ENCODE results near the gene BLVRB. TPM values are rescaled to one million over a fixed set of nuclear protein-coding genes. Genes with fewer than 3 reads are reported as not detected.
"Not testable (repeated sequence)": the region's sequence is repeated elsewhere in the genome, so short reads cannot be mapped to it uniquely, and the experiment has no call there.

Gene BLVRB
- total RNA-seq, 1 donor from 2014 or later = 127 TPM

DNA sequence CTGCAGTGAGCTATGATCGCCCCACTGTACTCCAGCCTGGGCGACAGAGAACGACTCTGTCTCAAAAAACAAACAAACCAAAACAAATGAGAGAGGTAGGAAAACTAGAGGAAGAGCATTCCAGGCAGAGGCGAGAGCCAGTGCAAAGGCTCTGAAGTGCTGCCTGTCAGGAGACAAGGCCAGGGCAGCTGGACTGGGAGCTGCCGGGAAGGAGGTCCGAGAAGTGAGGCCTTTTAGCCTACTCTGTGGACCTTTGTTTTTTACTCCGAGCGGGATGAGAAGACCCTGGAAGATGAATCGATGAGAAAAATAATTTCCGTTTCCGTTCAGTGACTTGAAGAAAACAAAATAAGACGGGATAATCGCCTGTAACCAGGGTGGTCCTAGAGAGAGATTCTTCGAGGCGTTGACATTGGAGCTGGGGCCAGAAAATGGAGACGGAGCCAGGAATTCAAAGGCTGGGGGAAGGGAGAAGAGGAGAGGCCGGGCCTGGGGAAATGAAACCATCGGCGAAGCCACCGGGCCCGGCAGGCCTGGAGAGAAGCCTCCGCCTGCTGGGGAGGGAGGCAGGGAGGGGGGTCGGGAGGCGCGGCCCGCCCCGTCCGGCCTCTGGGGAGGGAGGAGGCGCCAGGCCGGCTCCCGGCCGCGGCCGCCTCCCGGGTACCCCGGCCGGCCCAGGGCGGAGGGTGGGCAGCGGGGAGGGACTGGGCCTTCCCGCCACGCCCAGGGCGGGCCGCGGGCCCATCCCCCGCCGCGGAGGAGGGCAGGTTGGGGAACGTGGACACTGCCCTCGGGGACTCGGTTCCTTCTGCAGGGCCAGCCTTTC, 31.9 kb downstream of the BLVRB start:
- peak; percentile 98 for ATAC-seq
- intact Hi-C loops (cut with DNase I) = no loop called here
- DNase-seq (ENCODE audit: missing footprints) = peak; percentile 91

DNA sequence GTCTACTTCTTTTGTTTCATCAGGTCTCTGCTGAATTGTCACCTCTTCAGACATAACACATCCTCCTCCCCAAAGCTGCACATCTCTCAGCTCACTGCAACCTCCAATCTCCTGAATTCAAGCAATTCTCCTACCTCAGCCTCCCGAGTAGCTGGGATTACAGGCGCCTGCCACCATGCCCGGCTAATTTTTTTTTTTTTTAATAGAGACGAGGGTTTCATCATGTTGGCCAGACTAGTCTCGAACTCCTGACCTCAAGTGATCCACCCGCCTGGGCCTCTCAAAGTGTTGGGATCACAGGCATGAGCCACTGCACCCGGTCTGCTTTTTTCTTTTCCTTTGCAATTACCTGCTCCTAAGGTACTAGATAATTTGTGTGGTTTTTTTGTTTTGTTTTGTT, 32.8 kb downstream of the BLVRB start:
- intact Hi-C loops (cut with DNase I); DNase-seq (ENCODE audit: missing footprints); ATAC-seq: not testable (repeated sequence)

DNA sequence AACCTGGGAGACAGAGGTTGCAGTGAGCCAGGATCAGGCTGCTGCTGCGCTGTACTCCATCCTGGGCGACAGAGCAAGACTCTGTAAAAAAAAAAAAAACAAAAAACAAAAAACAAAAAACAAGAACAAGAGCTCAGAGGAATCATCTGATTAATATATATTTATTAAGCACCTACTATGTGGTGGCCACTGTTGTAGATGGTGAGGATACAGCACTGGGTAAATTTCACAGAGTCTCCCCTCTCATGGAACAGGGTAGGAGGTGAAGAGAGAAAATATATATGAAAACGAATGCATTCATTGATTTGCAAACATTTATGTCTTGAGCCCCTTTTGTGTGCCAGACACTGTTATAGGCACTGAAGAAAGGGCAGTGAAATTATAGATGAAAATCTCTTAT, 33.8 kb downstream of the BLVRB start:
- no peak for DNase-seq (ENCODE audit: missing footprints)
- intact Hi-C loops (cut with DNase I) = no loop called here

GRCh38 chr19:40430242-40430641, 35.3 kb downstream of the BLVRB start:
- ATAC-seq; DNase-seq (ENCODE audit: missing footprints); intact Hi-C loops (cut with DNase I): not testable (repeated sequence)

More for the DNA sequence above, 33.8 kb downstream of the BLVRB start:
- ATAC-seq = no peak

- not testable (repeated sequence) for ATAC-seq; DNase-seq (ENCODE audit: missing footprints)
- intact Hi-C loops (cut with DNase I) = loop anchor here (10.0 kb wide), 1 partner anchor 287 kb away; the partner anchor contains the start of genes COQ8B and ITPKC
Measured at GRCh38 chr19:40428197-40428596, 37.3 kb downstream of the BLVRB start.

DNA sequence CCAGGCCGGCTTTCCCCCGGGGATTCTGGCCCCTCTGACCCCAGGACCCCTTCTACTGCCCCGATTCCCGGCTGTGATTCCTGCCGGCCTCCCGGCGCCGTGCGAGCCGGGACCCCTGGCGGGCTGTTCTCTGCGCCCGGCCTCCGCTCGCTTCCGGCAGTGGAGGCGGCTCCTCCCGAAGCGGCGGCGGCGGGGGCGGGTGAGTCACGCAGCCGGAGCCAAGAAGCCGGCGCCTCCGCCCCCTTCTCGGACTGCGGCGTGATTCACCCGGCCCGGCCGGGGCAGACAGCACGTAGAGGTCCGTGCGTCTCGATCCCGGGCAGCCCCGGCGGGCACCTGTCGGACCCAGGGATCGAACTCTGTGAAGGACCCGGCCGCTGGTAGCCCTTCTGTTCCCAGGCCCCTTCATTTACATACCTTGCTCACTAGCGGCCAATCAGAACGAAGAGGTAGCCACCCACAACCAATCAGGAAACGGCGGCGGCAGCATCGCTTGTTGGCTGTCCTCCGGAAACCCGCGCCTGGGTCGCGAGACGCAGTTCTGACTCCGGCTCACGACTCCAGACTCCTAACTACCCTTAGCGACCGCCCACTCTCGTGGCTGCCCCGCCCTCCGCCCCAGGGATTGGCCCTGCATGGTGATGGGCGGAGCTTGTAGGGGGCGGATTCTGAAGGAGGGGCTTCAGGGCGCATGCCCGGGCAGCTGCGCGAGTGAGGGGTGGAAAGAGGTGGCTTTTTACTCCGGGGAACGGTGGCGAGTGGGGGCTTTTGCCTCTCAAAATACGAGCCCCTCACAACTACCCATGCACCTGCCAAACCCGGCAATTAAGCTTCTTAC, 39.9 kb downstream of the BLVRB start, which contains the start of gene SERTAD1:
Gene SERTAD1 (minus strand): TSS at position 543 of the 838 bp plus-strand sequence. CDS start 2,446 bp downstream, outside the sequence.
- ATAC-seq = peak; percentile 94
- DNase-seq (ENCODE audit: missing footprints) = peak; percentile 100
- intact Hi-C loops (cut with DNase I) = loop anchor here (1.0 to 10.0 kb wide), 2 partner anchors 18 to 289 kb away; partner anchors contain the start of genes COQ8B and ITPKC

- DNase-seq (ENCODE audit: missing footprints) = no peak
- ATAC-seq = peak; percentile 30
- intact Hi-C loops (cut with DNase I) = loop anchor here (1.0 to 10.0 kb wide), 3 partner anchors 18 to 290 kb away; partner anchors contain the start of genes C19orf47, COQ8B, ITPKC and PLD3
Measured at GRCh38 chr19:40424637-40425449, 40.7 kb downstream of the BLVRB start.

DNA sequence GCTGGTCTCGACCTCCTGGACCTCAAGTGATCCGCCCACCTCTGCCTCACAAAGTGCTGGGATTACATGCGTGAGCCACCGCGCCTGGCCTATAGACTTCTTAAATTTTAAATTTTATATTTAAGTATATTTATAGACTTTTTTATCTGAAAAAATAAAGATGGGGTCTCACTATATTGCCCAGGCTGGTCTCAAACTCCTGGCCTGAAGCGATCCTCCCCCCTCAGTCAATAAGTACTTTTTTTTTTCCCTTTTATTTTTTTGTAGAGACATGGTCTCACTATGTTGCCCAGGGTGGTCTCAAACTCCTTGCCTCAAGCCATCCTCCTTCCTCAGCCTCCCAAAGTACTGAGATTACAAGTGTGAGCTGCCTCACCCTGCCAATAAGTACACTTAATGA, 41.6 kb downstream of the BLVRB start:
- ATAC-seq (no peak), DNase-seq (ENCODE audit: missing footprints) (no peak)
- intact Hi-C loops (cut with DNase I) = loop anchor here (5.0 to 10.0 kb wide), 2 partner anchors 77 to 291 kb away; partner anchors contain the start of genes C19orf47, COQ8B, ITPKC and PLD3

DNA sequence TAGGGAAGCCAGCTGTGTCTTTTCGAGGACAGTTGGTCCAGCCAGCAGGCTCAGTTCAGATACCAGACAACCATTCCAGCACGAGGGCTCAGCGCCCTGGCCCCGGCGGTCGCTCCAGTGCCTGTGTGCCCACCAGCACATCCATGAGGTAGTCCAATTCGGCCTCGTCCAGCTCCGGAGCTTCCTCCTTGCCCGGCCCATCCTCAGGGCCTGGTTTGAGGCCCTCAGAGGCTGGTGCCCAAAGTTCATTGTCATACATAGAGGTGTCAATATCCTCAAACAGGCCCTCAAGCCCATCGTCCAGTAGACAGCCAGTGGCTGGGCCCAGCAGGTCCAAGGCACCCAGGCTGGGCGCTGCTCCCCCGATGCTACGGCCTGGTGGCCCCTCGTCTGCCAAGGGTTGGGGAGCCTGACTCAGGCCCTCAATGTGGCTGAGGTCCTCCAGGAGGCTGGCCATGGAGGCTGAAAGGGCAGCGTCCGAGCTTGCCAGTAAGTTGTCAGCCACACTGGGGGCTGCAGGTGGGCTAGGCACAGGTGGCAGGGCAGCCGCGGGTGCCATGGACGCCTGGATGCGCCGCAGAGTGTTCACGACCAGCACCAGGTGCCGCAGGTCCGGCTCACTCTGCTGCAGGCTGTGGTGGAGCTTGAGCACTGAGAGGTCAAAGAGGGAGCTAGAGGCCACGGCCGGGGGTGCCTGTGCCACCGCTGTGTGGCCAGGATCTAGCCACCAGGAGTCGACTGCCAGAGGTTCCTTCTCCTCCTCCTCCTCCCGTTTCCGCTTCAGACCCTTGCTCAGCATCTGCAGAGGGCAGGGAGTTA, 42.6 kb downstream of the BLVRB start:
- no peak for DNase-seq (ENCODE audit: missing footprints)
- intact Hi-C loops (cut with DNase I) = loop anchor here (5.0 to 10.0 kb wide), 2 partner anchors 76 to 292 kb away; partner anchors contain the start of genes C19orf47, COQ8B, ITPKC and PLD3
- no peak for ATAC-seq

DNA sequence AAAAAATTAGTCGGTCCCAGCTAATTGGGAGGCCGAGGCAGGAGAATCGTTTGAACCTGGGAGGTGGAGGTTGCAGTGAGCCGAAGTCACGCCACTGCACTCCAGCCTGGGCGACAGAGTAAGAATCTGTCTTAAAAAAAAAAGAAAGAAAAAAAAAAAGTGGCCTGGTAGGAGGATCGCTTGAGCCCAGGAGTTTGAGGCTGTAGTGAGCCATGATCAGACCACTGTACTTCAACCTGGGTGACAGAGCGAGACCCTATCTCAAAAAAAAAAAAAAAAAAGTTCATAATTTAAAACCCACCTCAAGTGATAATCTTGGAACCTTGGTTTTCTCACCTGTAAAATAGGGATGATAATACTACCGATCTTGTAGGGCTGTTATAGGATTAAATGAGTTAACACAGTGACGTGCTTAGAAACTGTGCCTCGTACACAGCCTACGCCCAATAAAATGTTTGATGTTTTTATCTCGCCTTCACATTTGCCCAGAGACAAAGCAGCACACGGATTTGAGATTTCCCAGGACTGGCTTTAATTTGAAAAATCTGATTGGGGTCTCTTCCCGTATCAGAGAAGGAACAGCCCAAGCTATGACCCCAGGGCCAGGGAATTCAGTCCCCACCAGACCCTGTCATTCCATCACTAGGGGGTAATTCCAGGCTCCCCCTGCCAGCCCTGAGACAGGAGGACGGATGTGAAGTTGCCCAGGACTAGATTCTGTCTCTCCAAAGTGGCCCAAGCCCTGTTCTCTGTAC, 43.4 kb downstream of the BLVRB start:
- ATAC-seq (no peak), DNase-seq (ENCODE audit: missing footprints) (no peak)
- intact Hi-C loops (cut with DNase I) = loop anchor here (5.0 to 10.0 kb wide), 2 partner anchors 75 to 293 kb away; partner anchors contain the start of genes C19orf47, COQ8B, ITPKC and PLD3

DNA sequence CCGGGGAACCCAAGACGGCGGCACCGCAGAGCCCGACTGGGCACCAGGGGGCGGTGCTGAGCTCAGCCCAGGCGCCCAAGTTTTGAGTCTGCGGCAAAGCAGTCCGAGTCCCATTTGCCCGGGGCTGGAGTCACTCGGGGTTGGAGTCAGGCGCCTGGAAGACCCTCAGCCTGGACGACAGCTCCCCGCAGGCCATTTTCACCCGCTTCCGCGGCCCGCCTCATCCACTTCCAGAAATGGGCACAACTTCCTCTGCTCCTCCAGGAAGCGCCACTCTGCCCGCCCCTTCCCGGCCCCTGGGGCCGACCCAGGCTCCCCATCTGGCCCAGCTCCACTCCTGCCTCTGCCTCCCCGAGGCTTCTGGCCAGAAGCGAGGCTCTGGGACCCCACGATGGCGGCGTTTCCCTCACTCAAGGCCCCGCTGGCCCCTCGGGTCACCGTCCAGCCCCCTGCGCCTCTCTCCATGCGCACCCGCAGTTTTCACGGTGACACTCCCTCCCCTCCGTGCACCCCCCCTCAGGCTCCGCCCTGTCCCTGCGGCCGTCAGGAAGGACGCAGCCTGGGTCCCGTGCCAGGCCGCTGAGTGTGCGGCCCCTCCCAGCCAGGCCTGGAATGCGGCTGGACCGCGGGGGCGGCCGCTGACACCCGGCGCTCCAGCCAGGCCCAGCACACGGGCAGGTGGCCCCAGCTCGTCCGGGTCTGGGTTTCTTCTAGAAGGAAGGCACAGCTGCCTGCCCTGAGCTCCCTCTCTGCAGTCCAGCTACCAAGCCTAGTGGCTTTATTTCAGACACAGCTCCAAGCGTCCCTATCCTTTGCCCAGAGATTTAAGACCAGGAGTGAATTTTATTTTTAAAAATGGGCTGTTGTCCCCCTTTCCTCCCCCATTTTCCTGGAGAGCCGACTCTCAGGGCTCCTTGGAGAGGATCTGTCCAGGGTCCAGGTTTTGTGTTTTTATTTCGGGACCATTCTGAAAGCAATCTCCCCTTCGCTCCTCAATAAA, 44.5 kb downstream of the BLVRB start:
- intact Hi-C loops (cut with DNase I) = loop anchor here (5.0 to 10.0 kb wide), 2 partner anchors 74 to 294 kb away; partner anchors contain the start of genes C19orf47, COQ8B, ITPKC and PLD3
- peak; percentile 96 for DNase-seq (ENCODE audit: missing footprints)
- ATAC-seq = peak; percentile 89

- intact Hi-C loops (cut with DNase I) = loop anchor here (5.0 to 10.0 kb wide), 2 partner anchors 73 to 294 kb away; partner anchors contain the start of genes C19orf47, COQ8B, ITPKC and PLD3
- no peak for ATAC-seq
Measured at GRCh38 chr19:40420451-40420765, 45.1 kb downstream of the BLVRB start.

DNA sequence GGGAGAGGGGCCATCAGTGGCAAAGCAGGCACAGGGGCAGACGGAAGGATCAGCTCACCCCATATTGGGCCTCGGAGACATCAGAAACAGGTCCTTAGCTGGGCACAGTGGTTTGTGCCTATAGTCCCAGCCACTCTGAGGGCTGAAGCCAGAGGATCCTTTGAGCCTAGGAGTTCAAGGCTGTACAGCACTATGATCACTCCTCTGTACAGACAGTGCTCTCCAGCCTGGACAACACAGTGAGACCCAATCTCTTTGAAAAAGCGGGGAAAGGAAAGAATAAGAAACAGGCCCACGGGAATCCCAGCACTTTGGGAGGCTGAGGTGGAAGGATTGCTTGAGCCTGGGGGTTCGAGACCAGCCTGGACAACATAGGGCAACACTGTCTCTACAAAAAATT, 45.8 kb downstream of the BLVRB start:
- DNase-seq (ENCODE audit: missing footprints) (no peak), ATAC-seq (no peak)
- intact Hi-C loops (cut with DNase I) = loop anchor here (5.0 to 10.0 kb wide), 2 partner anchors 72 to 295 kb away; partner anchors contain the start of genes C19orf47, COQ8B, ITPKC and PLD3

More at GRCh38 chr19:40420451-40420765, 45.1 kb downstream of the BLVRB start:
- no peak for DNase-seq (ENCODE audit: missing footprints)

DNA sequence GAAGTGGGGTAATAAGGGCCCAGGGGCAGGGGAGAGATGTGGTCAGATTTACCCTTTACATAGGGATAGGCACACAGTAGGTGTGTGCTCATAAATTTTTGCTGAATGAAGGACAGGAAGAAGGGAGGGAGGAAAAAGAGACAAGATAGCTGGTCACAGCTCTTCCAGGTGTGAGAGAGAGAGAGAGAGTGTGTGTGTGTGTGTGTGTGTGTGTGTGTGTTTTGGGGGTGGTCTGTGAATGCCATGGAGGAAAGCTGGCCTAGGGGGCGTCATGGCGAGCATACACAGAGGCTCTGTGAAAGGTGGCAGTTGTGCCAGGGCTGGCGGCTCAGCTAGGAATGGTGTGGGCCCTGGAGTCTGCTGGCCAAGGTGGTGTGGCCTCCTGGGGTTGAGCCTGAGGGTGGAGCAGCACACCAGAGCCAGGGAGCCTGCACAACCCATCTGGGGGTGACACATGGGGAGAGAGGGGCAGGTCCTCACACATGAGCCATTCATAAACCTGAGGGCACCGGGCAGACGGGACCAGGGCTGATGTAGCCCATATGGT, 46.4 kb downstream of the BLVRB start:
- ATAC-seq = no peak
- intact Hi-C loops (cut with DNase I) = no loop called here

DNA sequence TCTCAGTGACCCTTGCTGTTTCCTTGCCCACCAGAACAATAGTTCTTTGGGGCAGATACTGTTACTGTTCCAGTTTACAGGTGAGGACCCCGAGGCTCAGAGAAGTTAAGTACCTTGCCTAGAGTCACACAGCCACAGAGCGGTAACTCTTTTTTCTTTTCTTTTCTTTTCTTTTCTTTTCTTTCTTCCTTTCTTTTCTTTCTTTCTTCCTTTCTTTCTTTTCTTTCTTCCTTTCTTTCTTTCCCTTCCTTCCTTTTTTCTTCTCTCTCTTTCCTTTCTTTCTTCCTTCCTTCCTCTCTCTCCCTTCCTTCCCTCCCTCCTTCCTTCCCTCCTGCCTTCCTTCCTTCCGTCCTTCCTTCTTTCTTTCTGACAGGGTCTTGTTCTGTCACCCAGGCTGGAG, 47.5 kb downstream of the BLVRB start:
- ATAC-seq (no peak), DNase-seq (ENCODE audit: missing footprints) (no peak)
- intact Hi-C loops (cut with DNase I) = no loop called here

More for the DNA sequence above, 46.4 kb downstream of the BLVRB start:
- no peak for DNase-seq (ENCODE audit: missing footprints)

All from Right ventricle myocardium inferior (tissue), 1 donor.